ENCODE measurements around the gene CHCT1.

- TF ChIP-seq POLR2A (IDR thresholded peaks at IDR 0.05; ENCODE audit: low read depth, low read length), result no peak
- no peak for TF ChIP-seq POLR2AphosphoS5 (IDR thresholded peaks at IDR 0.05; ENCODE audit: low read depth, low read length)
These were observed 28.8 kb downstream of the CHCT1 start for GRCh38 chr17:60451071-60451470.
